Neural cell (in vitro differentiated cells): ENCODE results near the gene VAT1L.

Experiments
- CTCF ChIP-seq: fragments of 450-650 bp; IDR thresholded peaks from 2 replicates; pipeline ENCODE4 v1.5.1; 2014; ENCODE audit warnings: antibody characterized with exemption, mild to moderate bottlenecking, moderate library complexity; ENCODE audit not compliant: poor library complexity, severe bottlenecking
- EP300 ChIP-seq: fragments of 450-650 bp; conservative IDR thresholded peaks from 2 replicates; pipeline ENCODE4 v1.6.1; 2014; ENCODE audit warnings: antibody characterized with exemption, mild to moderate bottlenecking, moderate library complexity; ENCODE audit not compliant: poor library complexity, severe bottlenecking
- EZH2 ChIP-seq: fragments of 200-600, 300-800 bp; shearing (Covaris generic), sonication (generic); IDR thresholded peaks from 2 replicates; pipeline ENCODE4 v1.6.1; 2014; ENCODE audit warnings: antibody characterized with exemption, low read length, borderline replicate concordance, mild to moderate bottlenecking; ENCODE audit not compliant: insufficient read depth, poor library complexity, severe bottlenecking
- MXI1 ChIP-seq: fragments of 450-650 bp; conservative IDR thresholded peaks from 2 replicates; pipeline ENCODE4 v1.6.1; 2014; ENCODE audit warnings: antibody characterized with exemption, mild to moderate bottlenecking; ENCODE audit not compliant: poor library complexity, severe bottlenecking
- RAD21 ChIP-seq: fragments of 450-650 bp; conservative IDR thresholded peaks from 2 replicates; pipeline ENCODE4 v1.6.1; 2014; ENCODE audit warnings: antibody characterized with exemption, mild to moderate bottlenecking, moderate library complexity
- SMC3 ChIP-seq: fragments of 450-650 bp; conservative IDR thresholded peaks from 2 replicates; pipeline ENCODE4 v1.6.1; 2014; ENCODE audit warnings: antibody characterized with exemption, mild to moderate bottlenecking, moderate library complexity; ENCODE audit not compliant: poor library complexity
- TAF1 ChIP-seq: IDR thresholded peaks from 2 replicates; pipeline ENCODE4 v1.6.1; 2012; ENCODE audit warnings: low read depth
- TF ChIP-seq, protein P1 (sequence below): IDR thresholded peaks from 2 replicates; pipeline ENCODE4 v1.6.1; 2012; ENCODE audit warnings: borderline replicate concordance

DNA sequence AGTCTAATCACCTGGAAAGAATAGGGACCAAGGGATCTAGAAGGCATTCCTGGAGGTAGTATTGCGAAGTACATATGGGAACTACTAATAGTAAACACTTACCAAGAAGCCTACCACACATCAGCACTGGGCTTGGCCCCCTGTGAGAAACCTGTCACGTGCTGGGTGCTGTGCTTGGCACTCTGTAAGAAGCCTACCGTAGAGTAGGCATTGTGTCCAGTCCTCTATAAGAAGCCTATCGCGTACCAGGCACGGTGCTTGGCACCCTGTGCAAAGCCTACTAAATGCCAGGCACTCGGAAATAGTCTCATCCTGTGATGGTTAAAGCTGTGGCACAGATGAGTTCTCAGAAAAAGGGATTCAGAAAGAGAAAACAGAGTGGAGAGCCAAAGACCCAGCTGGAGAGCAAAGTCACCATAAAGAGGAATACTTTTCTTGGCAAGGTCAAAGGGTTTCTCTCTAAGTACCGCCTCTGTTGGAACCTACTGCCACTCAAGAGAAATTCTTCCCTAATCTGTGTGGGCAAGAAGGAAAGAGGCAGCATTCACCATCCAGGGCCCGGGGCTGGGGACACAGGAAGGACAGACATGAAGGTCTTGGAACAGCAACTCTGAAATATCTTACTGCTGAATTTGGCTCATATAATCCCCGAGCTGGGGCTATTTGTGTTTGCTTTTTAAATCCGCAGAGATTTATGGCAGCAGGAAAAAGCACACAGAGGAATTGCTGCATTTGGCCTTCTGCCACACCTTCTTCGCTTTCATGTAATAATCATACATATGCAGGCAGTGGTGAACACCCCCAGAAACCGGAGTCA is 81.8 kb downstream of the VAT1L start:
- TF ChIP-seq CTCF: no peak
- no peak for TF ChIP-seq EZH2
- TF ChIP-seq TAF1: no peak
- no peak for TF ChIP-seq RAD21
- no peak for TF ChIP-seq SMC3
- no peak for TF ChIP-seq EP300
- TF ChIP-seq, protein P1, sequence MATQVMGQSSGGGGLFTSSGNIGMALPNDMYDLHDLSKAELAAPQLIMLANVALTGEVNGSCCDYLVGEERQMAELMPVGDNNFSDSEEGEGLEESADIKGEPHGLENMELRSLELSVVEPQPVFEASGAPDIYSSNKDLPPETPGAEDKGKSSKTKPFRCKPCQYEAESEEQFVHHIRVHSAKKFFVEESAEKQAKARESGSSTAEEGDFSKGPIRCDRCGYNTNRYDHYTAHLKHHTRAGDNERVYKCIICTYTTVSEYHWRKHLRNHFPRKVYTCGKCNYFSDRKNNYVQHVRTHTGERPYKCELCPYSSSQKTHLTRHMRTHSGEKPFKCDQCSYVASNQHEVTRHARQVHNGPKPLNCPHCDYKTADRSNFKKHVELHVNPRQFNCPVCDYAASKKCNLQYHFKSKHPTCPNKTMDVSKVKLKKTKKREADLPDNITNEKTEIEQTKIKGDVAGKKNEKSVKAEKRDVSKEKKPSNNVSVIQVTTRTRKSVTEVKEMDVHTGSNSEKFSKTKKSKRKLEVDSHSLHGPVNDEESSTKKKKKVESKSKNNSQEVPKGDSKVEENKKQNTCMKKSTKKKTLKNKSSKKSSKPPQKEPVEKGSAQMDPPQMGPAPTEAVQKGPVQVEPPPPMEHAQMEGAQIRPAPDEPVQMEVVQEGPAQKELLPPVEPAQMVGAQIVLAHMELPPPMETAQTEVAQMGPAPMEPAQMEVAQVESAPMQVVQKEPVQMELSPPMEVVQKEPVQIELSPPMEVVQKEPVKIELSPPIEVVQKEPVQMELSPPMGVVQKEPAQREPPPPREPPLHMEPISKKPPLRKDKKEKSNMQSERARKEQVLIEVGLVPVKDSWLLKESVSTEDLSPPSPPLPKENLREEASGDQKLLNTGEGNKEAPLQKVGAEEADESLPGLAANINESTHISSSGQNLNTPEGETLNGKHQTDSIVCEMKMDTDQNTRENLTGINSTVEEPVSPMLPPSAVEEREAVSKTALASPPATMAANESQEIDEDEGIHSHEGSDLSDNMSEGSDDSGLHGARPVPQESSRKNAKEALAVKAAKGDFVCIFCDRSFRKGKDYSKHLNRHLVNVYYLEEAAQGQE: no peak
- no peak for TF ChIP-seq MXI1
